ENCODE data around the gene ADAMTS20.
"Not testable (repeated sequence)": the region's sequence is repeated elsewhere in the genome, so short reads cannot be mapped to it uniquely, and the experiment has no call there.

Gene ADAMTS20

GRCh38 chr12:43577381-43577780 is 25.4 kb upstream of the ADAMTS20 start:
- no peaks in the 10 kb centered on the region for H3K9me3 ChIP-seq (ENCODE audit: control insufficient read depth, low read length)
- no peaks in the 10 kb centered on the region for H3K27me3 ChIP-seq (ENCODE audit: control insufficient read depth, insufficient read depth, low read length, poor library complexity, severe bottlenecking)
- no peak overlapping the region for H3K4me3 ChIP-seq (ENCODE audit: insufficient read depth, low read depth, low read length)
- H3K27ac ChIP-seq (ENCODE audit: insufficient read depth, low read depth, low read length, poor library complexity, severe bottlenecking) = no peak overlapping the region
- WGBS, 2 experiments = 95 to 97% methylated on average over 2 to 3 of the region's 3 CpGs
- no peaks in the 10 kb centered on the region for H3K4me1 ChIP-seq (ENCODE audit: control insufficient read depth, insufficient read depth, low read length)
- H3K36me3 ChIP-seq (ENCODE audit: control insufficient read depth, insufficient read depth, low read length) = no peaks in the 10 kb centered on the region

GRCh38 chr12:43576162-43576561 is 24.2 kb upstream of the ADAMTS20 start:
- Histone ChIP-seq H3K36me3 (ENCODE audit: control insufficient read depth, insufficient read depth, low read length) (no peaks in the 10 kb centered on the region), H3K27ac (ENCODE audit: insufficient read depth, low read depth, low read length, poor library complexity, severe bottlenecking) (no peak overlapping the region)
- 96 to 98% methylated on average over 2 of the region's 2 CpGs for WGBS, 2 experiments

GRCh38 chr12:43571885-43572284 is 19.9 kb upstream of the ADAMTS20 start:
- H3K9me3 ChIP-seq (ENCODE audit: control insufficient read depth, low read length) = no peaks in the 10 kb centered on the region
- H3K4me3 ChIP-seq (ENCODE audit: insufficient read depth, low read depth, low read length) = no peak overlapping the region
- H3K36me3 ChIP-seq (ENCODE audit: control insufficient read depth, insufficient read depth, low read length) = no peaks in the 10 kb centered on the region
- no peak overlapping the region for H3K27ac ChIP-seq (ENCODE audit: insufficient read depth, low read depth, low read length, poor library complexity, severe bottlenecking)
- no peaks in the 10 kb centered on the region for H3K4me1 ChIP-seq (ENCODE audit: control insufficient read depth, insufficient read depth, low read length)
- WGBS, 2 experiments = 96% methylated on average over 27 of the region's 27 CpGs
- H3K27me3 ChIP-seq (ENCODE audit: control insufficient read depth, insufficient read depth, low read length, poor library complexity, severe bottlenecking) = no peaks in the 10 kb centered on the region

More at GRCh38 chr12:43576162-43576561, 24.2 kb upstream of the ADAMTS20 start:
- Histone ChIP-seq H3K9me3 (ENCODE audit: control insufficient read depth, low read length) (no peaks in the 10 kb centered on the region), H3K4me3 (ENCODE audit: insufficient read depth, low read depth, low read length) (no peak overlapping the region), H3K27me3 (ENCODE audit: control insufficient read depth, insufficient read depth, low read length, poor library complexity, severe bottlenecking) (no peaks in the 10 kb centered on the region), H3K4me1 (ENCODE audit: control insufficient read depth, insufficient read depth, low read length) (no peaks in the 10 kb centered on the region)

GRCh38 chr12:43556057-43556456 is 4.1 kb upstream of the ADAMTS20 start:
- H3K4me3 ChIP-seq (ENCODE audit: insufficient read depth, low read depth, low read length) = no peak overlapping the region
- peaks cover 7% of the 10 kb centered on the region for H3K27me3 ChIP-seq (ENCODE audit: control insufficient read depth, insufficient read depth, low read length, poor library complexity, severe bottlenecking)
- H3K27ac ChIP-seq (ENCODE audit: insufficient read depth, low read depth, low read length, poor library complexity, severe bottlenecking) = no peak overlapping the region
- no peaks in the 10 kb centered on the region for H3K4me1 ChIP-seq (ENCODE audit: control insufficient read depth, insufficient read depth, low read length)
- H3K36me3 ChIP-seq (ENCODE audit: control insufficient read depth, insufficient read depth, low read length) = no peaks in the 10 kb centered on the region
- H3K9me3 ChIP-seq (ENCODE audit: control insufficient read depth, low read length) = no peaks in the 10 kb centered on the region

- WGBS, 2 experiments = 0 to 1% methylated on average over 48 of the region's 48 CpGs
- Histone ChIP-seq H3K4me1 (ENCODE audit: control insufficient read depth, insufficient read depth, low read length) (no peaks in the 10 kb centered on the region), H3K27ac (ENCODE audit: insufficient read depth, low read depth, low read length, poor library complexity, severe bottlenecking) (no peak overlapping the region), H3K27me3 (ENCODE audit: control insufficient read depth, insufficient read depth, low read length, poor library complexity, severe bottlenecking) (peaks cover 24% of the 10 kb centered on the region), H3K36me3 (ENCODE audit: control insufficient read depth, insufficient read depth, low read length) (peaks cover 4% of the 10 kb centered on the region), H3K9me3 (ENCODE audit: control insufficient read depth, low read length) (no peaks in the 10 kb centered on the region), H3K4me3 (ENCODE audit: insufficient read depth, low read depth, low read length) (peak overlapping the region; percentile 68)
These were observed 578 bp downstream of the ADAMTS20 start for GRCh38 chr12:43551279-43551970.

- peaks cover 24% of the 10 kb centered on the region for H3K27me3 ChIP-seq (ENCODE audit: control insufficient read depth, insufficient read depth, low read length, poor library complexity, severe bottlenecking)
- peak overlapping the region; percentile 68 for H3K4me3 ChIP-seq (ENCODE audit: insufficient read depth, low read depth, low read length)
- no peaks in the 10 kb centered on the region for H3K9me3 ChIP-seq (ENCODE audit: control insufficient read depth, low read length)
- no peaks in the 10 kb centered on the region for H3K4me1 ChIP-seq (ENCODE audit: control insufficient read depth, insufficient read depth, low read length)
- H3K27ac ChIP-seq (ENCODE audit: insufficient read depth, low read depth, low read length, poor library complexity, severe bottlenecking) = no peak overlapping the region
- H3K36me3 ChIP-seq (ENCODE audit: control insufficient read depth, insufficient read depth, low read length) = peaks cover 4% of the 10 kb centered on the region
- WGBS, 2 experiments = 11 to 14% methylated on average over 31 of the region's 31 CpGs
These were observed 1.2 kb downstream of the ADAMTS20 start for GRCh38 chr12:43550831-43551271.

- H3K4me1 ChIP-seq (ENCODE audit: control insufficient read depth, insufficient read depth, low read length) = no peaks in the 10 kb centered on the region
- H3K9me3 ChIP-seq (ENCODE audit: control insufficient read depth, low read length) = no peaks in the 10 kb centered on the region
- H3K36me3 ChIP-seq (ENCODE audit: control insufficient read depth, insufficient read depth, low read length) = peaks cover 4% of the 10 kb centered on the region
- H3K27ac ChIP-seq (ENCODE audit: insufficient read depth, low read depth, low read length, poor library complexity, severe bottlenecking) = no peak overlapping the region
- 95 to 100% methylated on average over 2 to 3 of the region's 3 CpGs for WGBS, 2 experiments
- H3K4me3 ChIP-seq (ENCODE audit: insufficient read depth, low read depth, low read length) = no peak overlapping the region
- H3K27me3 ChIP-seq (ENCODE audit: control insufficient read depth, insufficient read depth, low read length, poor library complexity, severe bottlenecking) = peaks cover 3% of the 10 kb centered on the region
These were observed 7.3 kb downstream of the ADAMTS20 start for GRCh38 chr12:43544703-43545102.

GRCh38 chr12:43540470-43540869 is 11.5 kb downstream of the ADAMTS20 start:
- no peak overlapping the region for H3K27ac ChIP-seq (ENCODE audit: insufficient read depth, low read depth, low read length, poor library complexity, severe bottlenecking)
- no peaks in the 10 kb centered on the region for H3K36me3 ChIP-seq (ENCODE audit: control insufficient read depth, insufficient read depth, low read length)
- no peaks in the 10 kb centered on the region for H3K9me3 ChIP-seq (ENCODE audit: control insufficient read depth, low read length)
- no peaks in the 10 kb centered on the region for H3K27me3 ChIP-seq (ENCODE audit: control insufficient read depth, insufficient read depth, low read length, poor library complexity, severe bottlenecking)
- no peak overlapping the region for H3K4me3 ChIP-seq (ENCODE audit: insufficient read depth, low read depth, low read length)
- no peaks in the 10 kb centered on the region for H3K4me1 ChIP-seq (ENCODE audit: control insufficient read depth, insufficient read depth, low read length)

GRCh38 chr12:43537675-43538074 is 14.3 kb downstream of the ADAMTS20 start:
- not testable (repeated sequence) for H3K4me1 ChIP-seq (ENCODE audit: control insufficient read depth, insufficient read depth, low read length); H3K27me3 ChIP-seq (ENCODE audit: control insufficient read depth, insufficient read depth, low read length, poor library complexity, severe bottlenecking); H3K4me3 ChIP-seq (ENCODE audit: insufficient read depth, low read depth, low read length); H3K36me3 ChIP-seq (ENCODE audit: control insufficient read depth, insufficient read depth, low read length); H3K27ac ChIP-seq (ENCODE audit: insufficient read depth, low read depth, low read length, poor library complexity, severe bottlenecking); H3K9me3 ChIP-seq (ENCODE audit: control insufficient read depth, low read length)

- WGBS, 2 experiments = 87 to 91% methylated on average over 3 of the region's 3 CpGs
- H3K36me3 ChIP-seq (ENCODE audit: control insufficient read depth, insufficient read depth, low read length) = no peaks in the 10 kb centered on the region
- H3K4me3 ChIP-seq (ENCODE audit: insufficient read depth, low read depth, low read length) = no peak overlapping the region
- H3K27me3 ChIP-seq (ENCODE audit: control insufficient read depth, insufficient read depth, low read length, poor library complexity, severe bottlenecking) = no peaks in the 10 kb centered on the region
- no peaks in the 10 kb centered on the region for H3K9me3 ChIP-seq (ENCODE audit: control insufficient read depth, low read length)
- H3K4me1 ChIP-seq (ENCODE audit: control insufficient read depth, insufficient read depth, low read length) = no peaks in the 10 kb centered on the region
- no peak overlapping the region for H3K27ac ChIP-seq (ENCODE audit: insufficient read depth, low read depth, low read length, poor library complexity, severe bottlenecking)
These were observed 36.0 kb downstream of the ADAMTS20 start for GRCh38 chr12:43516045-43516444.

GRCh38 chr12:43501703-43502102 is 50.3 kb downstream of the ADAMTS20 start:
- H3K27me3 ChIP-seq (ENCODE audit: control insufficient read depth, insufficient read depth, low read length, poor library complexity, severe bottlenecking) = no peaks in the 10 kb centered on the region
- no peaks in the 10 kb centered on the region for H3K9me3 ChIP-seq (ENCODE audit: control insufficient read depth, low read length)
- H3K36me3 ChIP-seq (ENCODE audit: control insufficient read depth, insufficient read depth, low read length) = no peaks in the 10 kb centered on the region
- no peak overlapping the region for H3K4me3 ChIP-seq (ENCODE audit: insufficient read depth, low read depth, low read length)
- no peak overlapping the region for H3K27ac ChIP-seq (ENCODE audit: insufficient read depth, low read depth, low read length, poor library complexity, severe bottlenecking)
- WGBS, 2 experiments = 0% methylated on average over 1 of the region's 2 CpGs; no CpG with 5 or more reads in 1 of the 2 experiments
- no peaks in the 10 kb centered on the region for H3K4me1 ChIP-seq (ENCODE audit: control insufficient read depth, insufficient read depth, low read length)

Data from ectodermal cell (in vitro differentiated cells).